SIG-M5 (cell line): ENCODE measurements around the gene RASD1.
"Not testable (repeated sequence)": the region's sequence is repeated elsewhere in the genome, so short reads cannot be mapped to it uniquely, and the experiment has no call there.

ENCODE experiments used
- DNase-seq: peaks from one replicate; lab custom pipeline; 2025; lab: John Stamatoyannopoulos, UW

The RASD1 gene

DNA sequence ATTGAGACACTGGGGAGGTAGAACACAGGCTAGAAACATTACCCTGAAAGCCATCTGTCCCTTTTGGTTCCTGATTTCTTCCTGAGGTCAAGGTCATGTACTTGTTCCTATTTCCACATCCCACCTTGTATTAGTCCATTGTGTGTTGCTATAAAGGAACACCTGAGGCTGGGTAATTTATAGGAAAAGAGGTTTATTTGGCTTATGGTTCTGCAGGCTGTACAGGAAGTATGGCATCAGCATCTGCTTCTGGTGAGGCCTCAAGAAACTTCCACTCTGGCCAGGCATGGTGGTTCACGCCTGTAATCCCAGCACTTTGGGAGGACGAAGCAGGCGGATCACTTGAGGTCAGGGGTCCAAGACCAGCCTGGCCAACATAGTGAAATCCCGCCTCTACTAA is 26.8 kb downstream of the RASD1 start:
- no peak for DNase-seq

- DNase-seq, result no peak
Measured at GRCh38 chr17:17468217-17469010, 27.8 kb downstream of the RASD1 start.

DNA sequence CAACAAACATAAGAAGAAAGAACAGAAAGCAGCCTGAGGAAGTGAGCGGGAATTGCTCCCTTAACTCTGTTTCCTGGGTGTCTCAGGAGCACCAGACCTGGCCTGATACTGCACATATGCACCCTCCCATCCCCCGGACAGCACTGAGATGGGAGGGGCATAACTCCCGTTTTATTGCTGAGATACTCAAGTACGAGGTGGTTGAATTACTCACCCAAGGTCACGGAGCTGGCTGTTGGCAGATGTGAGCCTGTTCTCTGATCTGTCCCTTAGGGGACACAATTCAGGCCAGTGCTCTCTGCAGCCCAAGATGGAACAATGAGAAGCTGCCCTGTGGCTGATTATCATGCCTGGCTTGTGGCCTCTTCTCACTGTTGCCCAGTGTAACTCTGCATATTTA is 28.5 kb downstream of the RASD1 start:
- no peak for DNase-seq

GRCh38 chr17:17467016-17467415 is 29.2 kb downstream of the RASD1 start:
- DNase-seq, result no peak

DNA sequence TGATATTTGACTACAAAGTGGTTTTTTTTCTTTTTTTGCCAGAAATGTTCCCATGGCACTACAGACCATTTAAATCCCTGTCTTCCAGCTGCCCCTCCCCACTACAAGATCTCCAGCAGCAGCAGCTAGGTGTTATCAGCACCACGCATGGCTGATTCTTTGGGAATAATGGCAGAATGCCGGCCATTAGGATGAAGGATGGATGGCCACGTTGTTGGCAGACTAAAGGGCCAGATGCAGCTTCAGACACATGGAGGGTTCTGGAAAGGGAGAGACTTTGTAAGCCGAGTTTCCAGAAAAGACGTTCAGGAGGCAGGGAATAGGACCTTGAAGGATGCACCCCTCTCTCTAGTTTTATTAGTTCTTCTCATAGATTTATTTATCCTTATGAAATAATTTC is 29.7 kb downstream of the RASD1 start:
- DNase-seq, result no peak

DNA sequence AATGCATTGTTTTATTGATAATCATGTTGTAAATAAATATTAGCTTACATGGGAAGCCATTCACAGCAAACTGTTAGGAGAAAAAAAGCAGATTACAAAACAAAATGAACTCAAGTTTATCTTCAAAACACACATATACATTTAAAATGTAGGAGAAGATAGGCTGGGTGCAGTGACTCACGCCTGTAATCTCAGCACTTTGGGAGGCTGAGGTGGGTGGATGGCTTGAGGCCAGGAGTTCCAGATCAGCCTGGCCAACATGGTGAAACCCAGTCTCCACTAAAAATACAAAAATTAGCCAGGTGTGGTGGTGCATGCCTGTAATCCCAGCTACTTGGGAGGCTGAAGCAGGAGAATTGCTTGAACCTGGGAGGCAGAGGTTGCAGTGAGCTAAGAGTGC is 30.3 kb downstream of the RASD1 start:
- not testable (repeated sequence) for DNase-seq

DNA sequence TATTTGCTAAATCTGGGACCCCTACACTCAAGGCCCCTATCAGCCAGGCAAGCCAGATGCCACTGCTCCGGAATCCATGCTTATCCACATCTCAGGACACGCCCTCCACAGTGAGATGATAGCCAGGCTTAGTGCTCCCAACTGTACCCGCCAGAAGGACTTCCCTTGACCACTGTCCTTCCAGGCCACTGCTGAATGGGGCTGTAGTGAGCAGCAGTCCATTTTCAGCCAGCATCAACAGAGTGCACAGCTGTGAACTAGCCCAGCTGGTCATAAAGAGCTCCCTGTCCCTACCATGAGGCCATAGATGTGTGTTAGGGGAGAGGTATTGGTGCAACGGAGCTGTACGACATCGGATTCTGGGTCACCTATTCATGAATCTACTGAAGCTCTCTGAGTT is 32.4 kb downstream of the RASD1 start:
- no peak for DNase-seq

- DNase-seq, result no peak
Measured at GRCh38 chr17:17462048-17462824, 34.0 kb downstream of the RASD1 start.

GRCh38 chr17:17460038-17460437 is 36.2 kb downstream of the RASD1 start:
- DNase-seq, result no peak

DNA sequence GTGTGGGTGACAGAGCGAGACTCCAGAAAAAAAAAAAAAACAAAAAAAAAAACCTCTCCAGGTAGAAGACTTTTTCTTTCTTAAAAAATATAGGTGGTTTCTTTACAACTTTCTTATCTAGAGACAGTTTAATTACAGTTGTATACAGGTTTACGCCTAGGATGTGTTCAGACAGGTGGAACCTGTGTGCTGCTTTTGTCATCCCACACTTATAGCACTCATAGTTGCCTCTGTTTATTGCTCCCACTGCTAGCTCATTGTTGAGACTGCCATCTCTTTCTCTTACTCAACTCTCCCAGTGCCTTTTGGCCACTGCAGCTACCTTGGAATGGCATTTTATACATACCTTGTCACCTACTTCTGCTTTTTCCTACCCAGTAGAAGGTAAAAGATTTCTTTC is 38.5 kb downstream of the RASD1 start:
- DNase-seq, result no peak

GRCh38 chr17:17456251-17456650 is 39.9 kb downstream of the RASD1 start:
- no peak for DNase-seq

GRCh38 chr17:17455173-17455572 is 41.0 kb downstream of the RASD1 start:
- DNase-seq, result no peak

GRCh38 chr17:17454700-17455099 is 41.5 kb downstream of the RASD1 start:
- not testable (repeated sequence) for DNase-seq

- no peak for DNase-seq
Measured at GRCh38 chr17:17454276-17454675, 41.9 kb downstream of the RASD1 start.

- DNase-seq, result no peak
Measured at GRCh38 chr17:17453088-17453487, 43.1 kb downstream of the RASD1 start.

DNA sequence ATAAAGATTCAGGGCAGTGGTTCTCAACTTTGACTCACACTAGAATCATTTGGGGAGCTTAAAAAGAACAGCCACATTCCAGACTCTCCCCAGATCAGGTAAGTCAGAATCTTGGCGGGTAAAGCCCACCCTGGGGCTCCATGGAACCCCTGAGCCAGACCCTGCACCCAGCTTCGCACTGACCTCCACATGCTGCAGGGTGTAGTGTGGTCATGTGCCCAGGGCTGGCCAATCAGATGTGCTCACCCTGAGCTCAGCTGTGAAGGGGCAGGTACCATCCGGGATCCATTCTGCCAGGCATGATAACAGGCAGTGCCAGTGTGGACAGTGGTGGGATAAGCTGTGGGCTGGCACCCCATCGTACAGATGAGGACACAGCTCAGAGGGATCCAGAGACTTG is 47.5 kb downstream of the RASD1 start:
- no peak for DNase-seq

DNA sequence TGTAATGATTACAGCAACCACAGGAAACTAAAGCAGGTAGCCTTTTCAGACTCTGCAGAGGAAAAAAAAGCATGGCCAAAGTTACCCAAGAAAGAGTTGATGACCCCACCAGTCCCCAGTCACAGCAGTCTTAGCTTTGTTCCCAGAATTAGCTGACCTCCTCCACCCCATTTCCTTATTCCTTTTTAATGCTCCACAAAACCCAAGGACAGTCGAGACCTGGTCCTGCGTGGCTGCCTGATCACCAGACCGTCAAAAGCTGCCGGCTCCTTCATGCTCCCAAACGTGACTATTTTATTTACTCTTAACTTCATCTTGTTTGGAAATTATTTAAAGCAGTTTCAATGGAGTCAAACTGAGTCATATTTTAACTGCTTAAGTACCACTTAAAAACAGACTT is 48.1 kb downstream of the RASD1 start:
- no peak for DNase-seq

DNA sequence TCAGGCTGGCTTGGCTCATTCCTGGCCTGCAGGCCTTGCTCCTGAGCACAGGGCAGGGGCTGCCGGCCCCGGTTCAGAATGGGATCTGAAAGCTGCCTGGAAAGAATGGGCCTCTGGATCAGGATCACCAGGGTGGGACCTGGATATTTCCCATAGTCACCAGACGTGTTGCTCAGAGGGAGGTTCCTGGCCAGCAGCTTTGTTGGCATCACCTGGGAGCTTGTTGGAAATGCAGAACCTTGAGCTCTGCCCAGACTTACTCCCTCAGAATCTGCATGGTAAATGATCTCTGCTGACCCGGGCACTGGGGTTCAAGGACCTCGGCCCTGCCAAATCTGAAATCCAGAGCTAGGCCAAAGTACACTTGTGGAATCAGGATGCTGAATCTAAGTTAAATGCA is 48.9 kb downstream of the RASD1 start:
- DNase-seq, result no peak

DNA sequence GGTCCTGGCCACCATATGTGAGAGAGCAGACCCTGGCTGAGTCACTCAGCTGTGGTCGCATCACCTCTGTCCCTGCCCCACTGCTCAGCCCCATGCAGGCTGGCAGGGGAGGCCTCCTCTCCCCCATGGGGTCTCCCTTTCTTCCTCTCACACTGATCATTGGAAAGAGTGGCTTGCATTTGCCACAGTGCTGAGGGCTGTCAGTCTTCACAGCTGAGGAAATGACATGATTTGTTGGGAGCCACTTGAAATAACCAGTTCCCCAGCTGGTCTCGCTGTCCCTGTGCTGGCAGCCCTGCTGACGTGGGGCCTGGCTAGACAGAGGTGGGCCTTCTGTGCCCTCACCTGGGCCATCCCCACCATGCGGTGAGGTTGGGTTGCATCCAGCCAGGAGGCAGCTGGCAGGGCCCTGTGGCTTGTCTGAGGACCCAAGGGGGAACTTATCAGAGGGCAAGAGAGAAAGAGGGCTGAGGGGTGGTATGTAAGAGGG is 49.5 kb downstream of the RASD1 start:
- DNase-seq, result no peak

- no peak for DNase-seq
Measured at GRCh38 chr17:17445925-17446665, 50.1 kb downstream of the RASD1 start.

DNA sequence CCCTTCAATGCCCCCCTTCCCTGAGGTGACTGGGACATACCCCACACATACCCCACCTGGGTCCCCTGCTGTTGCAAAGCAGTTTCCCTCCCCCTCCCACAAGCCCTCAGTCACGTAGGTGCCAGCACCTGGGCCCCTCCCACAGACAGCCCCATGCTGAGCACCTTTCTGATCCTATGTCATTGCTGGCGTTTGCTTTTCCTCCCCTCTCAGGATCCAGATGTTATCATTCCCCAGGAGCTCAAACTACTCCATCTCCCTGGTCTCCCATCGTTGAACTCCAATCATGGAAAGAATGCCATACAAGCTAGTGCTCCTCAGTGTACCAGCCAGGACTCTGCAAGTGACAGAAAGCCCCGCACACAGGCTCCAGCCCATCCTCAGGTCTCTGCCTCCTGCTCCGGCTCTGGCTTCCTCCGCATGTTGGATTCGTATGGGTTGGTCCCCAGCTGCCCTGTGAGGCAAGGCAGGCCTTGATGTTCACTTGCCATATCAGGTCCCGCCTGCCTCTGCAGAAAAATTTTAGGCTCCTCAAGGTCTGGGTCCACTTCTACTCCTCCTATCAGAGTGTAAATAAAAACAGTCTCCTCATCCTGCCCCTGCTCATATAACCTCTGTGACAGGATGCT is 50.8 kb downstream of the RASD1 start:
- DNase-seq, result no peak
